Epithelial cell of prostate (primary cell): Measurements from ENCODE around the gene NOTCH4.

Experiments used
- DNase-seq: peaks from one replicate; pipeline ENCODE4 v3.0.0-alpha.2; 2011; ENCODE audit warnings: low read depth, low spot score
- H3K27ac ChIP-seq: fragments of 450-650 bp; 2 replicates; pipeline ENCODE4 v1.5.1; 2017; ENCODE audit warnings: mild to moderate bottlenecking

NOTCH4 gene

GRCh38 chr6:32183483-32184083 lies 40.3 kb downstream of the NOTCH4 start:
- no peak overlapping the region for H3K27ac ChIP-seq
- DNase-seq = no peak

GRCh38 chr6:32183030-32183429 lies 40.8 kb downstream of the NOTCH4 start:
- H3K27ac ChIP-seq = no peak overlapping the region
- DNase-seq = no peak

GRCh38 chr6:32182555-32182981 lies 41.3 kb downstream of the NOTCH4 start:
- no peak overlapping the region for H3K27ac ChIP-seq
- DNase-seq = no peak

GRCh38 chr6:32181915-32182529 lies 41.8 kb downstream of the NOTCH4 start:
- no peak for DNase-seq
- no peak overlapping the region for H3K27ac ChIP-seq

GRCh38 chr6:32181148-32181702 lies 42.6 kb downstream of the NOTCH4 start:
- DNase-seq = no peak
- H3K27ac ChIP-seq = no peak overlapping the region

GRCh38 chr6:32179766-32180405 lies 44.0 kb downstream of the NOTCH4 start:
- DNase-seq = no peak
- no peak overlapping the region for H3K27ac ChIP-seq

- no peak for DNase-seq
- H3K27ac ChIP-seq = peak overlapping the region; percentile 97
Observed at GRCh38 chr6:32178547-32179440, 45.1 kb downstream of the NOTCH4 start.

GRCh38 chr6:32177788-32178546 lies 45.9 kb downstream of the NOTCH4 start, which contains the start of gene RNF5:
Gene RNF5, plus strand, starts transcription at chr6:32178405. Its CDS starts 107 bp downstream, at chr6:32178512.
- peak; percentile 100 for DNase-seq
- H3K27ac ChIP-seq = peak within 1 kb of the TSS; percentile 97

- peak overlapping the region; percentile 97 for H3K27ac ChIP-seq
- DNase-seq = no peak
Observed at GRCh38 chr6:32177183-32177787, 46.6 kb downstream of the NOTCH4 start.

GRCh38 chr6:32176476-32177182 lies 47.2 kb downstream of the NOTCH4 start:
- DNase-seq = no peak
- peak overlapping the region; percentile 97 for H3K27ac ChIP-seq

- peak within 1 kb of the TSS; percentile 97 for H3K27ac ChIP-seq
- peak; percentile 80 for DNase-seq
Observed at GRCh38 chr6:32175711-32176475, 48.0 kb downstream of the NOTCH4 start, which contains the start of gene AGPAT1. Gene AGPAT1, minus strand, starts transcription at chr6:32176084. Its CDS starts 4,588 bp downstream, at chr6:32171496.

- DNase-seq = no peak
- H3K27ac ChIP-seq = peak overlapping the region; percentile 97
Observed at GRCh38 chr6:32175322-32175710, 48.6 kb downstream of the NOTCH4 start.

- no peak overlapping the region for H3K27ac ChIP-seq
- no peak for DNase-seq
Observed at GRCh38 chr6:32174416-32174815, 49.5 kb downstream of the NOTCH4 start.

- no peak for DNase-seq
- H3K27ac ChIP-seq = no peak overlapping the region
Observed at GRCh38 chr6:32173051-32173727, 50.7 kb downstream of the NOTCH4 start.

- no peak for DNase-seq
- H3K27ac ChIP-seq = no peak overlapping the region
Observed at GRCh38 chr6:32171234-32171633, 52.6 kb downstream of the NOTCH4 start.

GRCh38 chr6:32170294-32170693 lies 53.6 kb downstream of the NOTCH4 start:
- no peak for DNase-seq
- no peak overlapping the region for H3K27ac ChIP-seq
